Measurements from ENCODE around the gene DPP9. TPM values are rescaled to one million over a fixed set of nuclear protein-coding genes. Genes with fewer than 3 reads are reported as not detected.
A peak's percentile ranks its signal among the peaks of the same experiment; 100 is the strongest.
"Not testable (repeated sequence)": the region's sequence is repeated elsewhere in the genome, so short reads cannot be mapped to it uniquely, and the experiment has no call there.

The DPP9 gene
- total and polyA plus RNA-seq, 4 experiments from 2014 or later = 10.7 to 93.9 (median 59.3) TPM

- no peak overlapping the region for H3K27ac ChIP-seq (ENCODE audit: low read depth, low read length)
- intact Hi-C loops (cut with micrococcal nuclease) = no loop called here
- H3K4me1 Mint-ChIP-seq = peaks cover 0 to 3% (median 0%) of the 10 kb centered on the region in 4 donors
- peaks cover 12% of the 10 kb centered on the region for H3K27me3 ChIP-seq (ENCODE audit: insufficient read depth, low read length)
- no peak for DNase-seq
- H3K9me3 Mint-ChIP-seq = peaks cover 0 to 2% (median 0%) of the 10 kb centered on the region in 8 donors
- no peak overlapping the region for H3K27ac Mint-ChIP-seq
- no peaks in the 10 kb centered on the region for H3K4me1 ChIP-seq (ENCODE audit: insufficient read depth, low read length)
- H3K36me3 ChIP-seq (ENCODE audit: insufficient read depth, low read length) = no peaks in the 10 kb centered on the region
- no peak overlapping the region for H3K4me3 ChIP-seq (ENCODE audit: low read length in 2 of 2)
- CTCF ChIA-PET (ENCODE audit: partially characterized antibody) = interaction anchor here (0.6 to 0.9 kb wide), 2 partner anchors 43 to 61 kb away, joined by 3 to 4 read pairs; partner anchors contain the start of gene FEM1A
- H3K4me3 Mint-ChIP-seq = no peak overlapping the region
- peaks cover 0 to 3% of the 10 kb centered on the region in 2 donors for H3K36me3 Mint-ChIP-seq
- POLR2A ChIA-PET (ENCODE audit: partially characterized antibody) = no interaction called here
- H3K27me3 Mint-ChIP-seq = peaks cover 12 to 20% of the 10 kb centered on the region in 2 donors
- no peaks in the 10 kb centered on the region for H3K9me3 ChIP-seq (ENCODE audit: control insufficient read depth in 1 of 2, low read length in 2 of 2)
These were observed 24.9 kb upstream of the DPP9 start for GRCh38 chr19:4748589-4748988.

- Mint-ChIP-seq H3K9me3 (peaks cover 0 to 2% (median 0%) of the 10 kb centered on the region in 8 donors), H3K4me3 (no peak overlapping the region), H3K27ac (no peak overlapping the region), H3K36me3 (peaks cover 0 to 3% of the 10 kb centered on the region in 2 donors), H3K27me3 (peaks cover 14 to 22% of the 10 kb centered on the region in 2 donors), H3K4me1 (peaks cover 0 to 3% (median 0%) of the 10 kb centered on the region in 4 donors)
- no peak for DNase-seq
- ChIA-PET POLR2A (ENCODE audit: partially characterized antibody) (no interaction called here), CTCF (ENCODE audit: partially characterized antibody) (interaction anchor here (0.9 kb wide), 1 partner anchor 62 kb away, joined by 4 read pairs; no protein-coding TSS in a partner anchor)
- intact Hi-C loops (cut with micrococcal nuclease) = no loop called here
- no peaks in the 10 kb centered on the region for H3K9me3 ChIP-seq (ENCODE audit: control insufficient read depth in 1 of 2, low read length in 2 of 2)
- H3K4me1 ChIP-seq (ENCODE audit: insufficient read depth, low read length) = no peaks in the 10 kb centered on the region
- H3K27me3 ChIP-seq (ENCODE audit: insufficient read depth, low read length) = peaks cover 12% of the 10 kb centered on the region
- no peak overlapping the region for H3K4me3 ChIP-seq (ENCODE audit: low read length in 2 of 2)
- no peaks in the 10 kb centered on the region for H3K36me3 ChIP-seq (ENCODE audit: insufficient read depth, low read length)
- no peak overlapping the region for H3K27ac ChIP-seq (ENCODE audit: low read depth, low read length)
These were observed 24.5 kb upstream of the DPP9 start for GRCh38 chr19:4748185-4748584.

- Mint-ChIP-seq H3K27ac (no peak overlapping the region), H3K4me3 (no peak overlapping the region), H3K9me3 (no peaks in the 10 kb centered on the region), H3K27me3 (peaks cover 20 to 23% of the 10 kb centered on the region in 2 donors), H3K36me3 (peaks cover 0 to 3% of the 10 kb centered on the region in 2 donors), H3K4me1 (peaks cover 0 to 3% (median 0%) of the 10 kb centered on the region in 4 donors)
- CTCF ChIA-PET (ENCODE audit: partially characterized antibody) = interaction anchor here (0.7 kb wide), 1 partner anchor 1160 kb away, joined by 3 read pairs; no protein-coding TSS in a partner anchor
- H3K4me3 ChIP-seq (ENCODE audit: low read length in 2 of 2) = no peak overlapping the region
- H3K36me3 ChIP-seq (ENCODE audit: insufficient read depth, low read length) = no peaks in the 10 kb centered on the region
- H3K27ac ChIP-seq (ENCODE audit: low read depth, low read length) = no peak overlapping the region
- POLR2A ChIA-PET (ENCODE audit: partially characterized antibody) = no interaction called here
- DNase-seq = no peak
- intact Hi-C loops (cut with micrococcal nuclease) = no loop called here
- no peaks in the 10 kb centered on the region for H3K9me3 ChIP-seq (ENCODE audit: control insufficient read depth in 1 of 2, low read length in 2 of 2)
- H3K4me1 ChIP-seq (ENCODE audit: insufficient read depth, low read length) = no peaks in the 10 kb centered on the region
- H3K27me3 ChIP-seq (ENCODE audit: insufficient read depth, low read length) = peaks cover 12% of the 10 kb centered on the region
These were observed 22.3 kb upstream of the DPP9 start for GRCh38 chr19:4745986-4746385.

DNA sequence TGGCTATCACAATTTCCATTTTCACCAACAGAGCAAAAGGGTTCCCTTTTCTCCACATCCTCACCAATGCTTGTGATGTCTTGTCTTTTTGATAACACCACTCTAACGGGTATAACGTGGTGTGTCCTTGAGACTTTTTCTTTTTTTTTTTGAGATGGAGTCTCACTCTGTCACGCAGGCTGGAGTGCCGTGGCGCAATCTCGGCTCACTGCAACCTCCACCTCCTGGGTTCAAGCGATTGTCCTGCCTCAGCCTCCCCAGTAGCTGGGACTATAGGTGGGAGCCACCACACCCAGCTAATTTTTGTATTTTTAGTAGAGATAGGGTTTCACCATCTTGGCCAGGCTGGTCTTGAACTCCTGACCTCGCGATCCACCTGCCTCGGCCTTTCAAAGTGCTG is 21.5 kb upstream of the DPP9 start:
- DNase-seq; H3K4me1 Mint-ChIP-seq; H3K27ac Mint-ChIP-seq; H3K9me3 Mint-ChIP-seq; H3K27ac ChIP-seq (ENCODE audit: low read depth, low read length); intact Hi-C loops (cut with micrococcal nuclease); H3K4me1 ChIP-seq (ENCODE audit: insufficient read depth, low read length); POLR2A ChIA-PET (ENCODE audit: partially characterized antibody); H3K4me3 Mint-ChIP-seq; H3K36me3 ChIP-seq (ENCODE audit: insufficient read depth, low read length); H3K9me3 ChIP-seq (ENCODE audit: control insufficient read depth in 1 of 2, low read length in 2 of 2); H3K36me3 Mint-ChIP-seq; CTCF ChIA-PET (ENCODE audit: partially characterized antibody); H3K4me3 ChIP-seq (ENCODE audit: low read length in 2 of 2): not testable (repeated sequence)
- H3K27me3 Mint-ChIP-seq = peaks cover 20 to 23% of the 10 kb centered on the region in 2 donors
- H3K27me3 ChIP-seq (ENCODE audit: insufficient read depth, low read length) = peaks cover 12% of the 10 kb centered on the region

DNA sequence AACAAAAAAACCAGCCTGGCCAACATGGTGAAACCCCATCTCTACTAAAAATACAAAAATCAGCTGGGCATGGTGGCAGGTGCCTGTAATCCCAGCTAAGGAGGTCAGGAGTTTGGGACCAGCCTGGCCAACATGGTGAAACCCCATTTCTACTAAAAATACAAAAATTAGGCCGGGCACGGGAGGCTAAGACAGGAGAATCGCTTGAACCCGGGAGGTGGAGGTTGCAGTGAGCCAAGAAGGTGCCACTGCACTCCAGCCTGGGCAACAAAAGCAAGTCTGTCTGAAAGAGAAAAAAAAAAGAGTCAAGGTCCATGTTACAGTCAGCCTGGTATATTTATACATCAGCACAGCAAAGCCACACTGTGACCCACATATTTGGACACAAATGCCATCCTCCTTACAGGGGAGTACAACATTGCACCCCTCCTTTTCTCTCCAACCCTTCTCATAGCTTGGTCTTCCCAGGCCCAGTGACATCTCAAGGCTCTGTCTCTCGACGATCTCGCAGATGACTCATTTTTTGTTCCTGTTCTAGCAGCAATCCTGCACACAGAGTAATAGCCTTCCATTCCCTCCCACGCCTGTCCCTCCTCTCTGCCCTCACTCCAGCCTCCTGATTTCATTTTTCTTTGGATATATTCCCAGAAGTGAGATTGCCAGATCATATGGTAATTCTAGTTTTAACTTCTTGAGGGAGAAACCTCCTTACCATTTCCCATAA is 21.0 kb upstream of the DPP9 start:
- no peak overlapping the region for H3K4me3 ChIP-seq (ENCODE audit: low read length in 2 of 2)
- H3K27ac ChIP-seq (ENCODE audit: low read depth, low read length) = no peak overlapping the region
- ChIA-PET POLR2A (ENCODE audit: partially characterized antibody) (no interaction called here), CTCF (ENCODE audit: partially characterized antibody) (no interaction called here)
- H3K9me3 ChIP-seq (ENCODE audit: control insufficient read depth in 1 of 2, low read length in 2 of 2) = no peaks in the 10 kb centered on the region
- no peak for DNase-seq
- intact Hi-C loops (cut with micrococcal nuclease) = no loop called here
- Mint-ChIP-seq H3K36me3 (peaks cover 0 to 3% of the 10 kb centered on the region in 2 donors), H3K9me3 (no peaks in the 10 kb centered on the region), H3K4me1 (peaks cover 0 to 3% (median 0%) of the 10 kb centered on the region in 4 donors), H3K4me3 (no peak overlapping the region), H3K27ac (peak overlapping the region in 1 of 7 donors; percentile 25), H3K27me3 (peaks cover 15 to 18% of the 10 kb centered on the region in 2 donors)
- H3K4me1 ChIP-seq (ENCODE audit: insufficient read depth, low read length) = no peaks in the 10 kb centered on the region
- peaks cover 12% of the 10 kb centered on the region for H3K27me3 ChIP-seq (ENCODE audit: insufficient read depth, low read length)
- no peaks in the 10 kb centered on the region for H3K36me3 ChIP-seq (ENCODE audit: insufficient read depth, low read length)

GRCh38 chr19:4742723-4743646 is 19.3 kb upstream of the DPP9 start:
- no peak overlapping the region for H3K4me3 ChIP-seq (ENCODE audit: low read length in 2 of 2)
- Mint-ChIP-seq H3K4me3 (no peak overlapping the region), H3K9me3 (no peaks in the 10 kb centered on the region), H3K36me3 (peaks cover 0 to 3% of the 10 kb centered on the region in 2 donors), H3K4me1 (peaks cover 0 to 2% (median 0%) of the 10 kb centered on the region in 4 donors), H3K27me3 (peaks cover 11 to 12% of the 10 kb centered on the region in 2 donors), H3K27ac (no peak overlapping the region)
- H3K27ac ChIP-seq (ENCODE audit: low read depth, low read length) = no peak overlapping the region
- no peaks in the 10 kb centered on the region for H3K36me3 ChIP-seq (ENCODE audit: insufficient read depth, low read length)
- no peaks in the 10 kb centered on the region for H3K9me3 ChIP-seq (ENCODE audit: control insufficient read depth in 1 of 2, low read length in 2 of 2)
- DNase-seq = no peak
- H3K27me3 ChIP-seq (ENCODE audit: insufficient read depth, low read length) = peaks cover 11% of the 10 kb centered on the region
- no peaks in the 10 kb centered on the region for H3K4me1 ChIP-seq (ENCODE audit: insufficient read depth, low read length)
- ChIA-PET POLR2A (ENCODE audit: partially characterized antibody) (no interaction called here), CTCF (ENCODE audit: partially characterized antibody) (no interaction called here)
- intact Hi-C loops (cut with micrococcal nuclease) = no loop called here

DNA sequence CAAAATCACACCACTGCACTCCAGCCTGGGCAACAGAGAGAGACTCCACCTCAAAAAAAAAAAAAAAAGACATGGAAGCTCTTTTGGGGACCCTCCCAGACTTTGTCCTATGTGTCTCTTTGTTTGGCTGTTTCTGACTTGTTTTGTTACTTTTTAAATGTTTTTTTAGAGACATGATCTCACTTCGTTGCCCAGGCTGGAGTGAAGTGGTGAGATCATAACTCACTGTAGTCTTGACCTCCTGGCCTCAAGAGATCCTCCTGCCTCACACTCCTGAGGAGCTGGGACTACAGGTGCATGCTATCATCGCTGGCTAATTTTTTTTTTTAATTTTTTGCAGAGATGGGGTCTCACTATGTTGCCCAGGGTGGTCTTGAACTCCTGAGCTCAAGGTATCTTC is 16.4 kb upstream of the DPP9 start:
- intact Hi-C loops (cut with micrococcal nuclease) = no loop called here
- no peaks in the 10 kb centered on the region for H3K4me1 Mint-ChIP-seq
- no peaks in the 10 kb centered on the region for H3K36me3 ChIP-seq (ENCODE audit: insufficient read depth, low read length)
- ChIA-PET CTCF (ENCODE audit: partially characterized antibody) (no interaction called here), POLR2A (ENCODE audit: partially characterized antibody) (no interaction called here)
- H3K4me3 Mint-ChIP-seq = no peak overlapping the region
- no peaks in the 10 kb centered on the region for H3K9me3 ChIP-seq (ENCODE audit: control insufficient read depth in 1 of 2, low read length in 2 of 2)
- no peaks in the 10 kb centered on the region for H3K4me1 ChIP-seq (ENCODE audit: insufficient read depth, low read length)
- H3K27ac ChIP-seq (ENCODE audit: low read depth, low read length) = no peak overlapping the region
- H3K4me3 ChIP-seq (ENCODE audit: low read length in 2 of 2) = no peak overlapping the region
- no peak for DNase-seq
- no peaks in the 10 kb centered on the region for H3K9me3 Mint-ChIP-seq
- no peaks in the 10 kb centered on the region for H3K36me3 Mint-ChIP-seq
- no peaks in the 10 kb centered on the region for H3K27me3 ChIP-seq (ENCODE audit: insufficient read depth, low read length)
- no peak overlapping the region for H3K27ac Mint-ChIP-seq
- peaks cover 6 to 13% of the 10 kb centered on the region in 2 donors for H3K27me3 Mint-ChIP-seq

Measured in CD4-positive, alpha-beta memory T cell (primary cell).